ENCODE data around the gene INHBA. TPM values are rescaled to one million over a fixed set of nuclear protein-coding genes. Genes with fewer than 3 reads are reported as not detected.

INHBA gene
- total RNA-seq, 4 donors from 2014 or later, result 0.93 to 3.5 (median 1.7) TPM

DNA sequence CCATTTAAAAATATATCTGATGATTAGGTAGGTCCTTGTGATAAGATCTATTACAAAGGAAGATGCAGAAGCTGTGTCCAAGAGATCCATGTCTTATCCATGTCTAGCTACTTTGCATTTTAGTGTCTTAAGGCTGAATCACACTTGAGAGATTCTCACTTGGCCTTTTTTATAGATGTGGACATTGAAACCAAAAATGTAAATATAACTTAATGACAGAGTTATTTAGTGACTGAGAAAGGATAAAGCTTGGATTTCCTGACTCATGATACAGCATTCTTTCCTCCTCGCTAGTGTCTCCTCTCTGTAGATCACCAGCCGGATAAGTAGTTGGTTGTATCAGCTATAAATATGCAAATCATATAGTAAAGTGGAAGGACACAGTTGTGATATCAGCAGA is 23.3 kb downstream of the INHBA start:
- ATAC-seq (ENCODE audit: low FRiP score) (no peak), DNase-seq (ENCODE audit: low spot score) (no peak)
- no peak for TF ChIP-seq CTCF (IDR thresholded peaks at IDR 0.05)

- no peak for TF ChIP-seq CTCF (IDR thresholded peaks at IDR 0.05)
- no peak for ATAC-seq (ENCODE audit: low FRiP score)
- DNase-seq (ENCODE audit: low spot score), result no peak
These were observed 28.3 kb downstream of the INHBA start for GRCh38 chr7:41674505-41675023.

GRCh38 chr7:41661596-41661995 is 41.3 kb downstream of the INHBA start:
- ATAC-seq (ENCODE audit: low FRiP score) (no peak), DNase-seq (ENCODE audit: low spot score) (no peak)
- no peak for TF ChIP-seq CTCF (IDR thresholded peaks at IDR 0.05)

- ATAC-seq (ENCODE audit: low FRiP score) (no peak), DNase-seq (ENCODE audit: low spot score) (no peak)
These were observed 43.4 kb downstream of the INHBA start for GRCh38 chr7:41659539-41659938.

DNA sequence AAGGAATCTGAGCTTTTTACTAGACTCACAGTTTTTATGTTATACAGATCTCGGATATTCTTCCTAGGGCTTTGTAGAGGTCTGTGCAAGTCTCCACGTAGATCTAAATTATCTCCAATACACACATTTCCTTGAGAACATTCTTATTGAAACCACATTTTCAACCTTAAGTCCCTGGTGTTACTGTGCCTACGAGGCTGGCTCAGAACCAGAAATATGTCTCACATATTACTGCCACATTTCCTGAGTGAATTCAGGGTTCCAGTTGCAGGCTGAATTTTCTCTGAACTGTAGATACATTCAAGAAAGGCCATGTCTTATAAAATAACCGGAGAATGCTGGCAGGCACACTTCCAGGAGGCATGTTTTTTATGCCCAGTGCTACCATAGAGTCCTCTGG is 46.5 kb downstream of the INHBA start:
- no peak for TF ChIP-seq CTCF (IDR thresholded peaks at IDR 0.05)
- DNase-seq (ENCODE audit: low spot score) (no peak), ATAC-seq (ENCODE audit: low FRiP score) (no peak)

More at GRCh38 chr7:41659539-41659938, 43.4 kb downstream of the INHBA start:
- TF ChIP-seq CTCF (IDR thresholded peaks at IDR 0.05), result no peak

- TF ChIP-seq CTCF (IDR thresholded peaks at IDR 0.05), result no peak
- ATAC-seq (ENCODE audit: low FRiP score), result no peak
- no peak for DNase-seq (ENCODE audit: low spot score)
These were observed 47.5 kb downstream of the INHBA start for GRCh38 chr7:41655426-41655825.

GRCh38 chr7:41652267-41652666 is 50.6 kb downstream of the INHBA start:
- DNase-seq (ENCODE audit: low spot score) (no peak), ATAC-seq (ENCODE audit: low FRiP score) (no peak)
- no peak for TF ChIP-seq CTCF (IDR thresholded peaks at IDR 0.05)
